GM13977 (cell line): ENCODE results near the gene APOBEC3A.

Experiments
- DNase-seq: peaks from one replicate; pipeline ENCODE4 v3.0.0; 2012; ENCODE audit warnings: low spot score
- in situ Hi-C: fragments of 300-500 bp; cut with MboI; formaldehyde crosslinking; loops from one replicate; pipeline ENCODE4 v1.12.0; 2022; ENCODE audit warnings: low sequenced_read_pairs, low pct_unique_long_range_greater_than_20kb, mixed read lengths, inconsistent platforms; ENCODE audit not compliant: unreplicated experiment
- TF ChIP-seq, protein P1 (sequence below): IDR thresholded peaks from 2 replicates; pipeline ENCODE4 v1.5.1; 2012; ENCODE audit warnings: mild to moderate bottlenecking, control low read depth; ENCODE audit not compliant: insufficient read depth; ENCODE audit errors: extremely low read depth, missing control alignments

Gene APOBEC3A

DNA sequence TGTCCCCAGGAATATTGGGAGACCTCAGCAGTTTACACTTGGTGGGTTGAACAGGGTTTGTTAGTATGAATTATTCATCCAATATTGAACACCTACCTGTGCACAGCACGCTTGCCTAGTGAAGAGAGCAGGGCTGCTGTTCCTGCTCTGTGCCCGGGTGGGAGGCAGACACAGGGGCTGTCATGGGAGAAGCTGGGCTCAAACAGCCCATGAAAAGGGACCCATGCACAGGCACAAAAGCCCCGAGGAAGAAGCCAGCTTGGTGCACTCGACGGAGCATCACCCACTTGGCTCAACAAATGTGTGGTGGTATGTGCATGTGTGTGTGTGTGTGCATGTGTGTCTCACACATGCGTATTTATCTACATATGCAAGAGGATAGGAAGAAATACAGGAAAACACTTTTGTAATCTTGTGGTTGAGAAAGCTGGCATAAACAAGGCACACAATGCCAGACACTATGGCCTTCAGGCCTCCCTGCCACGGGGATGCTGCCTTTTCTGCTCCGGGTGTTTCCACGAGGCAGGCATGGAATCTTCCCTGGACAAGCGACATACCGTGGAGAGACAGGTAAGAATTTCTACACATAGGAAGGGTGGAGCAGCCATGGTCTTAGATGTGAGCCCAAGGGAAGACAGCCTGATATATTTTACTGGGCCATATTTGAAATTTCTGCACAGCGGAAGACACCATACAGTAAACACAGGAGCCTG lies 5.0 kb upstream of the APOBEC3A start:
- DNase-seq = no peak
- TF ChIP-seq, protein P1, sequence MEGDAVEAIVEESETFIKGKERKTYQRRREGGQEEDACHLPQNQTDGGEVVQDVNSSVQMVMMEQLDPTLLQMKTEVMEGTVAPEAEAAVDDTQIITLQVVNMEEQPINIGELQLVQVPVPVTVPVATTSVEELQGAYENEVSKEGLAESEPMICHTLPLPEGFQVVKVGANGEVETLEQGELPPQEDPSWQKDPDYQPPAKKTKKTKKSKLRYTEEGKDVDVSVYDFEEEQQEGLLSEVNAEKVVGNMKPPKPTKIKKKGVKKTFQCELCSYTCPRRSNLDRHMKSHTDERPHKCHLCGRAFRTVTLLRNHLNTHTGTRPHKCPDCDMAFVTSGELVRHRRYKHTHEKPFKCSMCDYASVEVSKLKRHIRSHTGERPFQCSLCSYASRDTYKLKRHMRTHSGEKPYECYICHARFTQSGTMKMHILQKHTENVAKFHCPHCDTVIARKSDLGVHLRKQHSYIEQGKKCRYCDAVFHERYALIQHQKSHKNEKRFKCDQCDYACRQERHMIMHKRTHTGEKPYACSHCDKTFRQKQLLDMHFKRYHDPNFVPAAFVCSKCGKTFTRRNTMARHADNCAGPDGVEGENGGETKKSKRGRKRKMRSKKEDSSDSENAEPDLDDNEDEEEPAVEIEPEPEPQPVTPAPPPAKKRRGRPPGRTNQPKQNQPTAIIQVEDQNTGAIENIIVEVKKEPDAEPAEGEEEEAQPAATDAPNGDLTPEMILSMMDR = no peak
- in situ Hi-C loops = no loop called here

DNA sequence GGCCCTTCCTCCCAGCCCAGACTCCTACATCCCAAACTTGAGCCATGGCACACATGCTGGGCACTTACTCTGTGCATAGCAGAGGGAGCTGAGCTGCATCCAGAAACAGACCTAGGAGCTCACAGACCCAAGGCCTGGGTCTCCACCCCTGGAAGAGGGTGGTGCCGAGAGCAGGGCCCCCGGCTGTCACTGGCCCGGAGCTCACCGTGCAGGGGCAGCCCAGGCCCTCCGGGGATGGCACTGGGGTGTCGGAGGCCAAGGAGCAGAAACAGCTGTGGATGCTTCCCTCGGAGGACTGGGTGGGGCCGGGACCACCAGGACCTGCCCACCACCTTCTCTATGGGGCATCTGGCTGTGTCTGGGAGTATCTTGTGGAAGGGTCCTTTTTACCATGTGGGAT lies 4.3 kb upstream of the APOBEC3A start:
- no peak for DNase-seq
- in situ Hi-C loops = no loop called here
- TF ChIP-seq, protein P1 = no peak

DNA sequence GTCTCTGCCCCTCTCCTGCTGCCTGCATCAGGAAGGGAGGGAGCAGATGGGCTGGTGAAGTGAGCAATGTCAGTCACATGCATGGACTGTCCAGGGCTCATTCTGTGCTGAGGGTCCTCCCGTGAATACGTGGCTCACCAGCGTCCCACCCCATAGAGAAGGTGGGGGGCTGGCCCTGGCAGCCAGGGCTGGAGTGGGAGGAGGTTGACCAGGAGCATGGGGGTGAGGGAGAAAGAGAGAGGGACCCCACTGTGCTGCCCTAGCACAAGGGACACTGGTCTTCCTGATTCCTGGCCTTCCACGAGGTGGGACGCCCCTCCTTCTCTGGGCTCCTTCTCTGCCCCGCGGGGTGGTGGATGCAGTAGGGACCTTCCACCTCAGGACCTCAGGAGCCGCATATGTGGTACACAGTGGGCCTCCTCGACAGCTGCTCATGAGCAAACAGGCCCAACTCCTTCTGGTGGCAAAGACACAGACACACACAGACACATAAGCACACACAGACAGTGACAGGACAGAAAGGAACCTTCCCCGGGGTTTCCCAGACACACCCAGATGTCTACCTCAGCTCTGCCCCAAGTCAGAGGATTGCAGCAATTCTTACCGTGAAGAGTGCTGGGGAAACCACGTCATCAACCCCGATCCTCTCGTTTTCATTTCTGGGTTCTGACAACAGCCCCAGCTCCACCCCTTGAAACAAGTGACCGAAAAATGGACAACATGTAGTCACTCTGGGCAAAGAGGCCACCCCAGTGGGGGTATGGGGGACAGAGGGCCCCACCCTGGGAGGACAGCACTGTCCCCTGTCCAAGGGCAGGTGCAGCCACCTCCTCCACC lies 3.6 kb upstream of the APOBEC3A start:
- DNase-seq = peak; percentile 94
- in situ Hi-C loops = no loop called here
- TF ChIP-seq, protein P1 = no peak

DNA sequence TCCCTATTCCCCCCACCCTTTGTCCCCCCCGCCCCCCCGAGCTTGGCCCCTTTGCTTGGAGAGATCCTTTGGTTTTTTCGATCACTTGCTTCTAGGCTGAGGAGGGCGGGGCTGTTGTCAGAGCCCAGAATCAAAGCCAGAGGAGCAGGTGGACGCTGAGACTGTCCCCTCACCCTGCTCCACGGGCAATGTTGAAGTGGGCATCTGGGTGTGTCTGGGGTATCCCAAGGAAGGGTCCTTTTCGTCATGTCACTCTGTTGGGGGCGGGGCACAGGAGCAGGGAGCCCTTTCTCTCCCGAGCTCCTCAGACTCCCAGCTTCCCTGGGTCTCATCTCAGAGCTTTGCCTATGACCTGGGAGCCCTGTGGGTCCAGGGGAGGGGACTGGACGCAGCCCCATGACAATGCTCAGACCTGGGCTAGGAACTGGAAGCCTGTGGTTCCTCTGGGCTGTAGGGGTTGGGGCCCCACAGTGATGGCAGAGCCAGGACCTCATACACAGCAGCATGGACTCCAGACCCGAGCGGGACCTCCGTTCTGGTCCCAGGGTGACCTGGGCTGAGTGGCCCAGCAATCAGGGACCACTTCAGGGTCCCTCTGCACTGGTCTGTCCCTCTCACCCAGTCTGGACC lies 2.9 kb upstream of the APOBEC3A start:
- no peak for DNase-seq
- in situ Hi-C loops = no loop called here

DNA sequence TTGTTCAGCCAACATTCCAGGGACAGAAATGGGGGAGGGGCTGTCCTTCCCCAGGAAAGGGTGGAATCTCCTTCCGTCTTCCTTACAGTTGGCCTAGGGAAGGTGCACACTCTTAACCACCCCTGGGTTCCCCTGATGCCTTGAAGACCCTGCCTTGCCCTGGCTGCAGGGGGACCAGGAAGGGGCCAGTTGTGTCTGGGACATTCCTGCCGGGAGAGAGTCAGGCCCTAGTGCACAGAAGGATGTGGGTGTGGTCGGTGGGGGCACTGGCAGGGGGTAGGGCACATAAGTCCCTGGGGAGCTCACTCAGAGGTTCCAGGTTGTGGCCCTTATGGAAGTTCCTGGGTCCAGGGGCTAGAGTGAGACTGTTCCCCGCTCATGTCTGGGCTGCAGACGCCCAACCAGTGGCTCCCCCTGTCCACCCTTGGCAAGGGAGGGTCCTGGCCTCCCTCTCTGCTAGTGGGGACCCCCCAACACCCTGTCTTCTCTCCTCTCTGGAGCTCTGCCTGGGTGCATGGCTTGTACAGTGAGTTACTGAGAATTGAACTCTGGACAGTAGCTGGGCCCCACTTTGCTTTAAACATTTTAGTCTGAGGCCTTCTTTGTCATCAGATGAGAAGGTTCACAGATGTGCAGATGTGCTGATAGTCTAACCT lies 2.0 kb upstream of the APOBEC3A start:
- in situ Hi-C loops = no loop called here
- DNase-seq = no peak
- TF ChIP-seq, protein P1 = no peak

More for the DNA sequence above, 2.9 kb upstream of the APOBEC3A start:
- TF ChIP-seq, protein P1 = no peak

DNA sequence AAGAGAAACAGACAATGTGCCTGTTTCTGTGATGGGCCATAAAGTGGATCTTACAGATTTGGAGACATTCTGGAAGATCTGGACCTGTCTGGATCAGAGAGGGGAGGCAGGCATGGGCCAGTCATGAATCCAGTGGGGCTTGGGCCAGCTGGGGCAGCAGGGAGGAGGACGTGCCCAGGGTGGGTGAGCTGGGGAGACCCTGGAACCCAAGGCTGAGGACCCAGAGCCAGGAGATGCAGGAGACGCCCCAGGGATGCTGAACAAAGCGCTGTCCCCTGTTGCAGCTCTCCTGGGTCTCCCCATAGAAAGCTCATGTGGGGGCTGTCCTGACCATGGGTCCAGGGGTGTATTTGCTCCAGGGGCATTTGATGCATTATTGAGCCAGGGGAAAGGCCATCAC lies 1.5 kb upstream of the APOBEC3A start:
- TF ChIP-seq, protein P1 = no peak
- in situ Hi-C loops = no loop called here
- no peak for DNase-seq
